D721Med (cell line): ENCODE results near the gene GRIK4.

Source experiments
- DNase-seq: peaks from one replicate; pipeline ENCODE4 v3.0.0; 2011; ENCODE audit warnings: low spot score; ENCODE audit not compliant: insufficient read length
- FAIRE-seq: peaks from 2 replicates; lab custom pipeline; 2011; peaks lifted over from hg19 to GRCh38; lab: Jason Lieb, UNC
- CTCF ChIP-seq: IDR thresholded peaks from 2 replicates; pipeline ENCODE4 v1.5.1; 2012; ENCODE audit warnings: mild to moderate bottlenecking, control low read depth; ENCODE audit not compliant: insufficient read depth; ENCODE audit errors: missing control alignments

GRIK4 gene

GRCh38 chr11:120511116-120511819 lies at the start of gene GRIK4:
TSS of gene GRIK4 (plus strand) at chr11:120511748. CDS start at chr11:120660319, 148,571 bp downstream.
- no peak for FAIRE-seq
- peak; percentile 95 for DNase-seq
- peak; percentile 81 for TF ChIP-seq CTCF

- FAIRE-seq (no peak), DNase-seq (no peak)
These were observed 48.7 kb upstream of the GRIK4 start for GRCh38 chr11:120462825-120463224.

GRCh38 chr11:120465921-120466534 lies 45.5 kb upstream of the GRIK4 start:
- FAIRE-seq (no peak), DNase-seq (no peak)
- TF ChIP-seq CTCF = no peak

More at GRCh38 chr11:120462825-120463224, 48.7 kb upstream of the GRIK4 start:
- no peak for TF ChIP-seq CTCF

- no peak for DNase-seq
- TF ChIP-seq CTCF = no peak
- FAIRE-seq = no peak
These were observed 43.9 kb upstream of the GRIK4 start for GRCh38 chr11:120467627-120468026.

- no peak for TF ChIP-seq CTCF
- no peak for DNase-seq
- FAIRE-seq = no peak
These were observed 40.4 kb upstream of the GRIK4 start for GRCh38 chr11:120471131-120471530.

GRCh38 chr11:120471994-120472393 lies 39.6 kb upstream of the GRIK4 start:
- no peak for TF ChIP-seq CTCF
- no peak for FAIRE-seq
- no peak for DNase-seq

GRCh38 chr11:120473503-120473902 lies 38.0 kb upstream of the GRIK4 start:
- TF ChIP-seq CTCF = no peak
- DNase-seq (no peak), FAIRE-seq (no peak)
